ENCODE measurements around the gene RPRD2. TPM values are rescaled to one million over a fixed set of nuclear protein-coding genes. Genes with fewer than 3 reads are reported as not detected.

Gene RPRD2
- total and polyA plus RNA-seq, 12 donors: 7.3 to 44.5 (median 23.5) TPM

- WGBS, 4 donors: 42 to 68% (median 54%) methylated on average over 5 to 7 of the region's 7 CpGs
- peak within 1 kb of the TSS in 1 of 4 donors; percentile 3 for H3K4me3 ChIP-seq
- peak; percentile 52 to 83 (median 76) for DNase-seq
- H3K27me3 ChIP-seq: no peaks in the 10 kb centered on the region
- peaks cover 0 to 26% of the 10 kb centered on the region in 2 donors for H3K36me3 ChIP-seq (replicated peaks in 1 of 2)
- H3K9me3 ChIP-seq (replicated peaks in 1 of 3): no peaks in the 10 kb centered on the region
- peak within 1 kb of the TSS in 4 of 5 donors; percentile 30 to 87 (median 62) for H3K27ac ChIP-seq
- peaks cover 3 to 16% of the 10 kb centered on the region in 2 donors for H3K4me1 ChIP-seq (replicated peaks in 1 of 2)
- intact Hi-C loops (cut with DNase I): no loop called here
- TF ChIP-seq POLR2A (IDR thresholded peaks at IDR 0.05) (peak in 1 of 2 donors; percentile 47), CTCF (IDR thresholded peaks at IDR 0.05) (no peak)
Measured at GRCh38 chr1:150507912-150508864, 144.2 kb downstream of the RPRD2 start, which contains the start of gene ECM1. ECM1 (plus strand) TSS chr1:150508109; CDS start chr1:150508210, 101 bp downstream.

- intact Hi-C loops (cut with DNase I): no loop called here
- Histone ChIP-seq H3K9me3 (replicated peaks in 1 of 3) (no peaks in the 10 kb centered on the region), H3K4me3 (peak overlapping the region in 1 of 4 donors; percentile 3), H3K27ac (peak overlapping the region in 1 of 5 donors; percentile 45), H3K36me3 (replicated peaks in 1 of 2) (peaks cover 0 to 26% of the 10 kb centered on the region in 2 donors), H3K4me1 (replicated peaks in 1 of 2) (peaks cover 3 to 16% of the 10 kb centered on the region in 2 donors), H3K27me3 (no peaks in the 10 kb centered on the region)
- DNase-seq: no peak
- WGBS, 4 donors: 44 to 65% (median 58%) methylated on average over 4 of the region's 4 CpGs
- TF ChIP-seq POLR2A (IDR thresholded peaks at IDR 0.05) (no peak), CTCF (IDR thresholded peaks at IDR 0.05) (no peak)
Measured at GRCh38 chr1:150508982-150509381, 145.0 kb downstream of the RPRD2 start.

- DNase-seq: no peak
- peaks cover 16 to 30% of the 10 kb centered on the region in 2 donors for H3K4me1 ChIP-seq (replicated peaks in 1 of 2)
- no peaks in the 10 kb centered on the region for H3K9me3 ChIP-seq (replicated peaks in 1 of 3)
- WGBS, 4 donors: 93 to 98% (median 94%) methylated on average over 12 of the region's 12 CpGs
- no peak for TF ChIP-seq POLR2A (IDR thresholded peaks at IDR 0.05)
- TF ChIP-seq CTCF (IDR thresholded peaks at IDR 0.05): no peak
- intact Hi-C loops (cut with DNase I): no loop called here
- H3K36me3 ChIP-seq (replicated peaks in 1 of 2): peaks cover 0 to 6% of the 10 kb centered on the region in 2 donors
- no peak overlapping the region for H3K4me3 ChIP-seq
- no peaks in the 10 kb centered on the region for H3K27me3 ChIP-seq
- no peak overlapping the region for H3K27ac ChIP-seq
Measured at GRCh38 chr1:150511551-150511950, 147.6 kb downstream of the RPRD2 start.

GRCh38 chr1:150511985-150512660 is 148.2 kb downstream of the RPRD2 start:
- Histone ChIP-seq H3K9me3 (replicated peaks in 1 of 3) (no peaks in the 10 kb centered on the region), H3K4me3 (no peak overlapping the region), H3K27ac (no peak overlapping the region), H3K4me1 (replicated peaks in 1 of 2) (peaks cover 16 to 31% of the 10 kb centered on the region in 2 donors), H3K27me3 (no peaks in the 10 kb centered on the region), H3K36me3 (replicated peaks in 1 of 2) (peaks cover 0 to 6% of the 10 kb centered on the region in 2 donors)
- no peak for TF ChIP-seq CTCF (IDR thresholded peaks at IDR 0.05)
- TF ChIP-seq POLR2A (IDR thresholded peaks at IDR 0.05): no peak
- 79 to 93% (median 92%) methylated on average over 10 to 17 of the region's 17 CpGs for WGBS, 4 donors
- intact Hi-C loops (cut with DNase I): no loop called here
- DNase-seq: no peak
